Measurements from ENCODE around the gene GPR87.

Gene GPR87

DNA sequence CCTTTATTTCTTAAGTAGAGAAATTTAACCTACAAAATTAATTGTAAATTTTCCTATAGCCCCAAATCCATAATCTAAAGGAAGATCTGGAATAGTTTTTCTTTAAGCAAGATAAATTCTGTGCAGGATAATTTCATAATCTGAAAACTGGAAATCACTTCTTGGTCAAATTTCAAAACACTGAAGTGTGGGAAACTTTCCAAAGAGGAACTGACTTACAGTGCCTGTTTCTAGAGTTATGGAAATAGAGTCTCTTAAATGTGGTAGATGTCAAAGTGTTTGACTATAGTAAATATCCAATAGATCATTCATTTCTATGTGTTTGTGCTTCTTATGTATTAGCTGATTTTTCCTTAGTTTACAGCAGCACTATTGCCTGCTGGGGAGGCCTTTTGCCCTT lies 14.3 kb upstream of the GPR87 start:
- H3K4me3 ChIP-seq (ENCODE audit: low read length): no peak overlapping the region
- H3K27me3 ChIP-seq (ENCODE audit: control insufficient read depth, insufficient read depth, low read length): no peaks in the 10 kb centered on the region
- H3K4me1 ChIP-seq (ENCODE audit: control insufficient read depth, low read depth, low read length): no peaks in the 10 kb centered on the region

DNA sequence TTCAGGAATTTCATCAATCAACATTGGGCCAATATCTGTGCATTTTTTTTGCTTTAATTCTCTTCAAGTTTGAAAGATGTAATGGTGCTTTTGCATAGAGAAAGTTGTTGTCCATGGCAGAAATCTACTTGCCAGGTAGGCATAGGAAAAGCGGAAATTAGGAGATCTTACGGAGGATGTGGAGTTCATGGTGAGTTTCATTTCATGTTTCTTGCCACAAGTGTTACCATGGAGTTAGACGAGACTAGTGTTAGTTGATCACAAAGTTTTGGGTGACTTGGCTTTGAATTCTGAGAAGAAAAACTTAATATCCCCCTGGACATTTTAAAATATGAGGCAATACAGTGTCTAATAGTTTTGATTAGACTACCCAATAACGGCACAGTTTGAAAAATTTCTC lies 13.8 kb upstream of the GPR87 start:
- H3K27ac ChIP-seq (ENCODE audit: low read length): no peak overlapping the region
- H3K4me1 ChIP-seq (ENCODE audit: control insufficient read depth, low read depth, low read length): no peaks in the 10 kb centered on the region
- no peaks in the 10 kb centered on the region for H3K36me3 ChIP-seq (ENCODE audit: control insufficient read depth, low read depth, low read length)
- H3K9ac ChIP-seq (ENCODE audit: low read length): no peak overlapping the region
- no peaks in the 10 kb centered on the region for H3K9me3 ChIP-seq (ENCODE audit: control insufficient read depth, low read depth, low read length)
- no peaks in the 10 kb centered on the region for H3K27me3 ChIP-seq (ENCODE audit: control insufficient read depth, insufficient read depth, low read length)
- no peak overlapping the region for H3K4me3 ChIP-seq (ENCODE audit: low read length)

More for the DNA sequence above, 14.3 kb upstream of the GPR87 start:
- Histone ChIP-seq H3K9ac (ENCODE audit: low read length) (no peak overlapping the region), H3K27ac (ENCODE audit: low read length) (no peak overlapping the region), H3K9me3 (ENCODE audit: control insufficient read depth, low read depth, low read length) (no peaks in the 10 kb centered on the region), H3K36me3 (ENCODE audit: control insufficient read depth, low read depth, low read length) (no peaks in the 10 kb centered on the region)

DNA sequence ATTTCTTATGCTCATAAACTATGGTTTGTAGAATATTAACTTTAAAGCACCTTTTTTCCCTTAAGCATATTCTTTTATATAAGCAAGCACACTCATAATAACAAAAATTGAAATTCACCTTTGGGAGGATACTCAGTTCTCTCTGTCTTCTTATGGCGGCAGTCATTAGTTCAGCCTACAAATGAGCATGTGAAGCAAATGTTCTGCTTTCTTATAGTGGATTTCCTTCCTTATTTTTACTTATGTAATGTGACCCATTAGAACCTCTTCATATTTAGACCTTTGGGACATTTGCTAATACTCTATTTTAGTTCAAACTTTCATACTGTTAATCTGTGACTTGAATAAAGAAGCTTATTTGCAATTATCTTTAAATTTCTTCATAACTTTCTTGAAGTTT lies 12.7 kb upstream of the GPR87 start, which contains the start of gene P2RY13:
Gene P2RY13 (minus strand): TSS at position 187 of the 400 bp plus-strand sequence. CDS start 21 bp downstream, at position 166.
- Histone ChIP-seq H3K4me1 (ENCODE audit: control insufficient read depth, low read depth, low read length) (no peaks in the 10 kb centered on the region), H3K27ac (ENCODE audit: low read length) (no peak within 1 kb of the TSS), H3K9ac (ENCODE audit: low read length) (no peak within 1 kb of the TSS), H3K4me3 (ENCODE audit: low read length) (no peak within 1 kb of the TSS), H3K9me3 (ENCODE audit: control insufficient read depth, low read depth, low read length) (no peaks in the 10 kb centered on the region), H3K36me3 (ENCODE audit: control insufficient read depth, low read depth, low read length) (no peaks in the 10 kb centered on the region), H3K27me3 (ENCODE audit: control insufficient read depth, insufficient read depth, low read length) (no peaks in the 10 kb centered on the region)

DNA sequence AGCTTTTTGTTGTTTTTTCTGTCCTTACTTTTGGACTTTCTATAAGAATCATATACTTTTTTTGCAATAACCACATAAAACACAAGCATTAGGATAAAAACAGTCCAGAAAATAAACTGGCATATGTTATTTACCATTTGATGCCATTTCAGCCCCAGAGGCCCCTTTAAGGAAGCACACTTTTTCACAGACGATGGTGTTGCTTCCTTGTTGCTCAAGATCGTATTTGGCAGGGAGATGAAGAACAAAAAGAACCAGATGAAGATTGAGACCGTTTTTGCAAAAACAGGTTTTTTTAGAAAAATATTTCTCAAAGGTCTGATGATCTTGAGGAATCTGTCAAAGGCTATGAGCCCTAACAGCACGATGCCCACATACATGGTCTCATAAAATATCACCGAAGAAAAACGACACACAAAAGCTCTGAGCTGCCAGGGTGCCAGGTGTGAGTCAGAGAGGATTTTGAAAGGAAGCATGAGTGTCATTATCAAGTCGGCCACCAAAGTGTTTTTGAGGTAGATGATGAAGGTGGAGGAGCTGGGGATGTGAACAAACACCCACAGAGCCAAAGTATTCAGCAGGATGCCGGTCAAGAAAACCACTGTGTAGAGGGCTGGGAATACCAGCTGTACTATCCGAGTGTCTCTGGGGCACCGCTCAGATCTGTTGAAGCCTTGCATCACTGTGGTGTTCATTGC lies 11.8 kb upstream of the GPR87 start:
- Histone ChIP-seq H3K27ac (ENCODE audit: low read length) (no peak overlapping the region), H3K27me3 (ENCODE audit: control insufficient read depth, insufficient read depth, low read length) (no peaks in the 10 kb centered on the region), H3K4me3 (ENCODE audit: low read length) (no peak overlapping the region), H3K9ac (ENCODE audit: low read length) (no peak overlapping the region), H3K4me1 (ENCODE audit: control insufficient read depth, low read depth, low read length) (no peaks in the 10 kb centered on the region), H3K36me3 (ENCODE audit: control insufficient read depth, low read depth, low read length) (no peaks in the 10 kb centered on the region), H3K9me3 (ENCODE audit: control insufficient read depth, low read depth, low read length) (no peaks in the 10 kb centered on the region)

DNA sequence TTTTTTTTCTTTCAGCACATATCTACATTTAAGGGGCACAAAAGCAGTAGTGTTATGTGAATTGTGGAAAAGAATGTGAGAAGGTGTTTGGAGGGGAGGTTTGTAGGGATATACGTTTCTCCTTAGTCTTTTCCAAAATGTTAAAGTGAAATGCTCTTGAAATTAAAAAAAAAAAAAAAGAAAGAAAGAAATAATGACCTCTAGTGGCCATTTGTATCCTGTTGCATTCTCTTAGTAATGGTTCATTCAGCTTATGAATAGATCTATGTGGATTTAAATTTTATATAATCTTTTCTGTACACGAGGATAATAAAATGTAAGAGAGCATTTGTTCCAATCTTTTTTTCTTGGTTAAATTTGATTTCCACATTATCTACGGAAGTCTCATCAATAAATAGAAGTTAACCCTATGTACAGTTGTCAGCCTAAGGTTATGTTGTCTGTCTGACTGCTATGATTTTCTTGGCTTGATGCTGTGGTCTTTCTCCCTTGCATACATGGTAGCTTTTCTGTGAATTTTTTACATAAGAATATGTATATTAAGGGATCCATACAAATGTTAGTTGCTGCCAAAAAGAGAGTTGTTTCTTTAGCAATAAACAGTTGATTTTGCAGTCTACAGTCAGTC lies 11.1 kb upstream of the GPR87 start:
- Histone ChIP-seq H3K4me3 (ENCODE audit: low read length) (no peak overlapping the region), H3K4me1 (ENCODE audit: control insufficient read depth, low read depth, low read length) (no peaks in the 10 kb centered on the region), H3K27ac (ENCODE audit: low read length) (no peak overlapping the region), H3K9ac (ENCODE audit: low read length) (no peak overlapping the region), H3K27me3 (ENCODE audit: control insufficient read depth, insufficient read depth, low read length) (no peaks in the 10 kb centered on the region), H3K36me3 (ENCODE audit: control insufficient read depth, low read depth, low read length) (no peaks in the 10 kb centered on the region), H3K9me3 (ENCODE audit: control insufficient read depth, low read depth, low read length) (no peaks in the 10 kb centered on the region)

DNA sequence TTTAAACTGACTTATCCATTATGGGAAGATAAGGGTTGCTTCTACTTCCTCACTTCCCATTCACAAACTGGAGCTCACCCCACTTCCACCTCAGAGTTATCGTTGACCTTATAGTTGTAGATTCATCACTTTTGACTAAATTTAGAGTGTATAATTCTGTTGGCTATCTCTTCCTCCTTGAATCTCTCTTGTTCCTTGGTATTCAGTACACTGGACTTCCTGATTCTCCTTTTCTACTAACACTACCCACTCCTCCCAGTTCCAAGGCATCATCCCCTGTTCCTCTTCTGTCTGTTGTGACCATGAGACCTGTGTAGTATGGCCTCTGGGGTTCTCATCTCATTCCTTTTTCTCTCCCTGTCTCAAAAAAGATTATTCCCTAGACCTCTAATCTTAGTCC lies 5.9 kb upstream of the GPR87 start:
- H3K9me3 ChIP-seq (ENCODE audit: control insufficient read depth, low read depth, low read length): no peaks in the 10 kb centered on the region
- no peak overlapping the region for H3K9ac ChIP-seq (ENCODE audit: low read length)
- H3K4me3 ChIP-seq (ENCODE audit: low read length): no peak overlapping the region
- no peaks in the 10 kb centered on the region for H3K27me3 ChIP-seq (ENCODE audit: control insufficient read depth, insufficient read depth, low read length)
- H3K4me1 ChIP-seq (ENCODE audit: control insufficient read depth, low read depth, low read length): no peaks in the 10 kb centered on the region
- H3K27ac ChIP-seq (ENCODE audit: low read length): no peak overlapping the region
- H3K36me3 ChIP-seq (ENCODE audit: control insufficient read depth, low read depth, low read length): no peaks in the 10 kb centered on the region

DNA sequence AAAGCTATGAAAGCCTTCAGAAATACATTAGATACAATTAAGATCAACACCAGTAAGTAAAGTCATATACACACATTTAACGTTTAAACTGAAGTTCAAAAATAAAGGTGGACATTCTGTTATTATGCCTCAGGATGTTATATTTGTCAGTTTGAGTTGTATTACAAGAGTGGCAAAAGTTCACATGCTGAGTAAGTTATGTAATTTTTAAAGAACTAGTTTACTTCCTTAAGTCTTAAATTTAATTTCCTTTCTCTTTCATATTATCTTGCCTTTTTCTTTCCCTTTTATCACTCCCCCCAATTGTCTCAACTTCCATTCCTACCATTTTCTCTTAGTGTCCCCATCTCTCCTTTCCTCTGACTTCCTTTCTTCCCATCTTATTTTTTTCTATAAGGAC lies 4.9 kb upstream of the GPR87 start:
- no peak overlapping the region for H3K27ac ChIP-seq (ENCODE audit: low read length)
- no peak overlapping the region for H3K4me3 ChIP-seq (ENCODE audit: low read length)
- no peaks in the 10 kb centered on the region for H3K36me3 ChIP-seq (ENCODE audit: control insufficient read depth, low read depth, low read length)
- no peaks in the 10 kb centered on the region for H3K27me3 ChIP-seq (ENCODE audit: control insufficient read depth, insufficient read depth, low read length)
- no peaks in the 10 kb centered on the region for H3K9me3 ChIP-seq (ENCODE audit: control insufficient read depth, low read depth, low read length)
- H3K4me1 ChIP-seq (ENCODE audit: control insufficient read depth, low read depth, low read length): peaks cover 4% of the 10 kb centered on the region
- no peak overlapping the region for H3K9ac ChIP-seq (ENCODE audit: low read length)

DNA sequence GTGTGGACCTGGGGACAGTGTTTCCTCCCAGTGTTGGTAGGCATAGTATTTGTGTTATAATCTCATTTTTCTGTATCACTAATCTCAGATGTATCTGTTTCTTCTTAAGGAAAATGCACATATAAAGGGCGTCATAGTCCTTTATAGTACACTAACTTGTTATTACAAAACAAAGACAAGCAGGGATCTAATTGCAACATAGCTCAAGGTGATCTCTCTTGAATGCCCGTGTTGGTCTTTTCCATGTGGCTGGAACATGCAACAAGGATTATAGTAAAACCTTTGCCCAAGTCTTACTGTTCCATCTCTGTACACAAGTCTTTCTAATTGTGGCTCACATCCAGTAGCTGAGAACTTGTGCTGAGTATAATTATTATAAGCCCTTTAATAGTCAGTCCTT lies 3.5 kb upstream of the GPR87 start:
- H3K4me1 ChIP-seq (ENCODE audit: control insufficient read depth, low read depth, low read length): peaks cover 11% of the 10 kb centered on the region
- H3K27me3 ChIP-seq (ENCODE audit: control insufficient read depth, insufficient read depth, low read length): no peaks in the 10 kb centered on the region
- H3K9ac ChIP-seq (ENCODE audit: low read length): no peak overlapping the region
- no peak overlapping the region for H3K27ac ChIP-seq (ENCODE audit: low read length)
- no peak overlapping the region for H3K4me3 ChIP-seq (ENCODE audit: low read length)
- no peaks in the 10 kb centered on the region for H3K36me3 ChIP-seq (ENCODE audit: control insufficient read depth, low read depth, low read length)
- no peaks in the 10 kb centered on the region for H3K9me3 ChIP-seq (ENCODE audit: control insufficient read depth, low read depth, low read length)

DNA sequence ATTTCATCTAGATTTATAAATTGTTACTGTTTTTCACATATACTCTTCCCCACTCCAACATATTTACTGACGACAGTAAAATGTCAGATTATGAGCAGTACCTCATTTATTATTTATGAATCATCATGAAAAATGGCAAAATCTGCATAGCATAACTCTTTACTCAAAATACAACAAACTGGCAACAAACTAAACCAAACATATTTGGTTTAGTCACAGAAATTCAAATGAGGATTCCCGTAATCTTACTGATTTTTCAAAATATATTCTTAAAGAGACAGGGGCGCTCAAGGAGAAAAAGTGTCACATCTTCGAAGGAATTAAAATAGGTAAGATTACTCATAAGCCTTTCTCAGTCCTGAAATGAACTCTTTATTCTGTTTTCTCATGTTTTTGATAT lies 3.0 kb upstream of the GPR87 start:
- no peak overlapping the region for H3K9ac ChIP-seq (ENCODE audit: low read length)
- no peaks in the 10 kb centered on the region for H3K9me3 ChIP-seq (ENCODE audit: control insufficient read depth, low read depth, low read length)
- H3K4me1 ChIP-seq (ENCODE audit: control insufficient read depth, low read depth, low read length): peaks cover 15% of the 10 kb centered on the region
- H3K4me3 ChIP-seq (ENCODE audit: low read length): no peak overlapping the region
- no peaks in the 10 kb centered on the region for H3K36me3 ChIP-seq (ENCODE audit: control insufficient read depth, low read depth, low read length)
- H3K27ac ChIP-seq (ENCODE audit: low read length): no peak overlapping the region
- H3K27me3 ChIP-seq (ENCODE audit: control insufficient read depth, insufficient read depth, low read length): no peaks in the 10 kb centered on the region

DNA sequence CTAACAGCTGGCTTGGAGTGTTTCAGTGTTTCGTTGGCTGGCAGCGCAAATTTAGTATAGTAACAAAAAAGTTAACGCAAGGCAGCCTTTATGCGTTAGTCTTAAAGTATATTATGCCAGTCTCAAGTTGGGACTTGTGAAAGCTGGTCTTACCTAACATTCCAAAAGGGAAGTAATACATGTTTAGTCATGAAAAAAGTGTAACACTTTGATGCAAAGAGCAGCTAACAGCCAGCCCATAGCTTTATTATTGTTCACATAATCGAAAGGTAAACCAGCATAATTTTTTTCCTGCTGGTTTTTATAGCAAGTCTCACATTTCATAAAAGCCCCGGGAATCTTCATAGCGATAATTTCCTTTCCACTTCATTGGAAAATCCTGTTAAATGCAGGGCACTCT lies 2.4 kb upstream of the GPR87 start:
- H3K27ac ChIP-seq (ENCODE audit: low read length): no peak overlapping the region
- no peak overlapping the region for H3K9ac ChIP-seq (ENCODE audit: low read length)
- no peak overlapping the region for H3K4me3 ChIP-seq (ENCODE audit: low read length)
- peaks cover 17% of the 10 kb centered on the region for H3K4me1 ChIP-seq (ENCODE audit: control insufficient read depth, low read depth, low read length)
- no peaks in the 10 kb centered on the region for H3K27me3 ChIP-seq (ENCODE audit: control insufficient read depth, insufficient read depth, low read length)
- no peaks in the 10 kb centered on the region for H3K36me3 ChIP-seq (ENCODE audit: control insufficient read depth, low read depth, low read length)
- H3K9me3 ChIP-seq (ENCODE audit: control insufficient read depth, low read depth, low read length): no peaks in the 10 kb centered on the region

DNA sequence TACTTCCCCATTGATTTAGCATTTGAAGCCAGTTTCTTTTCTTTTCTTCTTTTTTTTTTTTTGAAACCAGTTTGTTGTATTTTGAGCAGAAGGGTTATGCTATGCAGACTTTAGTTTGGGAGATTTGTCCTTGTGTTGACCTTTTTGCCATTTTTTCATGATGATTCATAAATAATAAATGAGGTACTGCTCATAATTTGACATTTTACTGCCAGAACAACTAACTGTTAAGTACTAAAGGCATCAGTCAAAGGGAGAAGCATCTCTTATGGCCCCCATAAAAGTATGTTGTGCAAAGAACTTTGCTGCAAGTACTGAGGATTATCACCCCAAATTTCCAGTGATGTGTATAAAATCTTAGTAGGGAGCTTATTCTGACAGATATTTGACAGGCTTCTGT lies 1.7 kb upstream of the GPR87 start:
- Histone ChIP-seq H3K4me3 (ENCODE audit: low read length) (no peak overlapping the region), H3K9me3 (ENCODE audit: control insufficient read depth, low read depth, low read length) (no peaks in the 10 kb centered on the region), H3K27ac (ENCODE audit: low read length) (no peak overlapping the region), H3K36me3 (ENCODE audit: control insufficient read depth, low read depth, low read length) (no peaks in the 10 kb centered on the region), H3K4me1 (ENCODE audit: control insufficient read depth, low read depth, low read length) (peaks cover 17% of the 10 kb centered on the region), H3K27me3 (ENCODE audit: control insufficient read depth, insufficient read depth, low read length) (no peaks in the 10 kb centered on the region), H3K9ac (ENCODE audit: low read length) (no peak overlapping the region)

DNA sequence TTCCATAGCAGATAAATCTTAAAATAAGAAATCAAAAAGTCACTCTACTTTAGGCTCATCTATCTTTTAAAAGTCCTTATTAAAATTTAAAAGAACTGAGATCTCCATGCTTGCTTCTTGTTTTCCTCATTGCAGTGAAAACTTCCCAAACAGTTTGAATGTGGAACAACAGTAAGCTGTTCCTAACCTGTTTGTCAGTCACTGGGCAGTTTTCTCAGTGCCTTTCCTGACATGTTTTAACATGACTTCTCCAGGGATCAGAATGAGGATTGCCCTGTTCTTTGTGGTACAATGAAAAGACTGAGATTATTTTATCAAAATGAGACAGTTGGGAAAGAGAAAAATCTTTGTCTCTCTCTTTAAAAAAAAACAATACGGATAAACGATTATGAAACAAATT lies 774 bp downstream of the GPR87 start:
- Histone ChIP-seq H3K27me3 (ENCODE audit: control insufficient read depth, insufficient read depth, low read length) (no peaks in the 10 kb centered on the region), H3K4me1 (ENCODE audit: control insufficient read depth, low read depth, low read length) (peaks cover 23% of the 10 kb centered on the region), H3K36me3 (ENCODE audit: control insufficient read depth, low read depth, low read length) (no peaks in the 10 kb centered on the region), H3K4me3 (ENCODE audit: low read length) (no peak overlapping the region), H3K9ac (ENCODE audit: low read length) (no peak overlapping the region), H3K27ac (ENCODE audit: low read length) (no peak overlapping the region), H3K9me3 (ENCODE audit: control insufficient read depth, low read depth, low read length) (no peaks in the 10 kb centered on the region)
